Glomerular endothelial cell (primary cell): ENCODE measurements around the gene LTB. TPM values are rescaled to one million over a fixed set of nuclear protein-coding genes. Genes with fewer than 3 reads are reported as not detected.
"Not testable (repeated sequence)": the region's sequence is repeated elsewhere in the genome, so short reads cannot be mapped to it uniquely, and the experiment has no call there.

Source experiments
- DNase-seq: peaks from one replicate; pipeline ENCODE4 v3.0.0-alpha.2; 2011; ENCODE audit warnings: low read depth, low spot score; ENCODE audit errors: extremely low read depth
- total RNA-seq: library from RNA; depleted of rRNA; stranded (reverse); fragments of >200 nt; gene quantifications from 2 replicates; pipeline ENCODE4 v1.2.3, GENCODE V29; 2015

Gene LTB
- total RNA-seq, 1 donor from 2014 or later = 41.8 TPM

GRCh38 chr6:31556307-31556706, 25.9 kb downstream of the LTB start:
- no peak for DNase-seq

DNA sequence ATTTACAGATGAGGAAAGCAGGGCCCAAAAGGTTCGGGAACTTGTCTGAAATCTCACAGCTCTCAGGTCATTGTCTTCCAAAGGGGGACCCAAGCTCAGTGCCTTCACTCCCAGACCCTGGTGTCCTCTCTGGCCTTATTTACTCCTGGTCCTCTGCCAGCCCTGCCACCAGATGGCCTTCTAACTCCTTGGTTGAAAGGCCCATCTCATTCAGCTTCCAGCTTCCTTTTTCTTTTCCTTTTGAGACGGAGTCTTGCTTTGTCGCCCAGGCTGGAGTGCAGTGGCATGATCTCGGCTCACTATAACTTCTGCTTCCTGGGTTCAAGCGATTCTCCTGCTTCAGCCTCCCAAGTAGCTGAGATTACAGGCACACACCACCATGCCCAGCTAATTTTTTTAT, 30.9 kb downstream of the LTB start:
- DNase-seq = not testable (repeated sequence)

- DNase-seq = no peak
These were observed 33.7 kb downstream of the LTB start for GRCh38 chr6:31548544-31548873.

DNA sequence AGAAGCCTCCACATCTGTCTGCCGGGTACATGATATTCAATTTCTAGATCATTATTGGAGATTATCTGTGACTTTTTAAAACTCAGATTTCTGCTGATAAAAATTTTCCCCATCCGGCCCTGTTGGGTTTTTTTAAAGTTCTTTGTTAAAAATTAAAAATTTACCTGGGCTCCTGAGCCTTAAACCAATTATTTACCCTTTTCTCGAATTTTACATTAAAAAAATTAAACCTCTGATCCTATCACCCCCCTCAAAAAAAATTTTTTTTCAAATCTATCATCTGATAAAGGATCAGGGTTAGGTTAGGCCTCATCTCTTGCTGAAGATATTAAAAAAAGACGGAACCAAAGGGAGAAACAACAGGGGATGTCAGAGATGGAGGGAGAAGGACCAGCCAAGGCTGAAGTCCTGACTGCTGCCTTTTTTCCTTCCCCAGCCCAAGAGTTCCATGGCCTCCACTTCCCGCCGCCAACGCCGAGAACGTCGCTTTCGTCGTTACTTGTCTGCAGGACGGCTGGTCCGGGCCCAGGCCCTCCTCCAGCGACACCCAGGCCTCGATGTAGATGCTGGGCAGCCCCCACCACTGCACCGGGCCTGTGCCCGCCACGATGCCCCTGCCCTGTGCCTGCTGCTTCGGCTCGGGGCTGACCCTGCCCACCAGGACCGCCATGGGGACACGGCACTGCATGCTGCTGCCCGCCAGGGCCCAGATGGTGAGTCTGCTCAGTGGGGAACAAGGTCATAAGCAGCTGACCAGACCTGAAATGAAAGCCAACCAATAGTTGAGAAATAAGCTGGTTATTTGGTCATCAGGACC, 34.3 kb downstream of the LTB start:
- DNase-seq = no peak

- DNase-seq = peak; percentile 89
These were observed 35.1 kb downstream of the LTB start, which contains the start of gene NFKBIL1 for GRCh38 chr6:31546958-31547726. Gene NFKBIL1, plus strand, starts transcription at chr6:31547608. Its CDS starts 87 bp downstream, at chr6:31547695.

DNA sequence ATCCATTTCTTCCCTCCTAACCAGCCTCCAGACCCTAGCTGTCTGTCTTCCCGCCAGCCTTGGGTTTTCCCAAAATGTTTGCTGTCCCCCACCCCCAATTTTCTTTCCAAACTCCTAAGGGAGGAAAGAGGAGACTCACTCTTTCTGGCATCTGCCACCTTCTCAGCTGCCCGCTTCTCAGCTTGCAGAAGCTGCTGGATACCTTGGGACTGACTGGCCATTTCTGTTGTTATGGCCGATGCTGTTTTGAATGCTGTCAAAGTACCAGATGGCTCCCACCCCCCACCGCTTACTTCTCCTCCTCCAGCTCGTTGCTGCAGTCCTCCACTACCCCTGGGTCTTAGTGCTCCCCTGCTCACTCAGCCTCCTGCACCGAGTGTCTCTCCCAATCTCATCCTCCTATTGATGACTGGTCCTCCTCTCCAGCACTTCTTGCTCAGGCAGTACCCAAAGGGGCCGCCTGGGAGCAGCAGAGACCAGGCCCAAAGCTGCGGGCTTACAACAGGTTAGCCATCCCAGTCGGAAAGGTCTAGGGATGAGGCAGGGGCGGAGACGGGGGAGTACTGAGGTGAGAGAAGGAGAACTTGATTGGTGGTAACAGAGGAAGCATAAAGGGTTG, 35.8 kb downstream of the LTB start, which contains the start of gene ATP6V1G2:
ATP6V1G2 (minus strand) TSS at position 270 of the 619 bp plus-strand sequence; CDS start at position 221, 49 bp downstream.
- peak; percentile 63 for DNase-seq

GRCh38 chr6:31545291-31545690, 36.9 kb downstream of the LTB start:
- no peak for DNase-seq

GRCh38 chr6:31544676-31545075, 37.5 kb downstream of the LTB start:
- no peak for DNase-seq

- no peak for DNase-seq
These were observed 38.6 kb downstream of the LTB start for GRCh38 chr6:31543639-31544038.

DNA sequence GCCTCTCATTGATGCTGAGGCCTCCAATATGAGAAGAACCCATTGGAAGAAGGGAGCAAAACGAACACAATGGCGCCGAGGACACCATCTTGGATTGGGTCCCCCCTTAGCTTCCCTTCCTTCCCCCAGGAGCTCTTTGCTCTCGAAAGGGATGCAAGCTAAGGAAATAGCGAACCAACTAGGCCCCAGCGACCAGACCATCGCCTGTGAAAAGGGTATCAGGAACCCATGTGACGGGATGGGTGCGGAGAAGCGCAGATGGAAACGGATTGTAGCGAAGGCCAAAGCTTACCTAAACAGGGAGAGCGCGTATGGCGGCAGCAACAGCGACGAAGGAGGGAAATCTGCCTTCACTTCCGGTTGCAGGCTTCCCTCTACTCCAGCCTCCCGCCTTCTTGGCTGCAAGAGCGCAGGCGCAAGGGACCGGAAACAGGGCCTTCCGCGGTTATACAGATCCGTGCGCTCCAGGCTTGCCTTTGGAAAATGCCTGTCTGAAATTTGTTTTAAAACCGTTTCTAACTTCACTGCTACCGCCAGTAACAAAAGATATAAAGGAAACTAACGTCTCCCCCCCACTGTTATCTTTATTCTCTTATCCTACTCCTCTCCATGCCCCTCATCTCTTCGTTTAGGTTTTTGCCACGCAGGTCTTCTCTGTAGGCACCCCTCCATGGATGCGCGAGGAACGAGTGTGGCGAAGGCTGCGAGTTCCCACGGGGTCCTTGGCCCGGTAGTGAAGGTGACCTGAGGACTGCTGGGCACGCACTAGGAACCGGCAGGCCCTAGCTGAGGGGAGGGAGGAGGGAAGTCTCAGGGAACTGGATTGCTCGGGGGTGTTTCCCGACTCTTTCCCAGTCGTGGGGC, 40.3 kb downstream of the LTB start, which contains the start of gene DDX39B:
DDX39B (minus strand) TSS at position 346 of the 864 bp plus-strand sequence. CDS start 1,471 bp downstream, outside the sequence.
- peak; percentile 92 for DNase-seq

DNA sequence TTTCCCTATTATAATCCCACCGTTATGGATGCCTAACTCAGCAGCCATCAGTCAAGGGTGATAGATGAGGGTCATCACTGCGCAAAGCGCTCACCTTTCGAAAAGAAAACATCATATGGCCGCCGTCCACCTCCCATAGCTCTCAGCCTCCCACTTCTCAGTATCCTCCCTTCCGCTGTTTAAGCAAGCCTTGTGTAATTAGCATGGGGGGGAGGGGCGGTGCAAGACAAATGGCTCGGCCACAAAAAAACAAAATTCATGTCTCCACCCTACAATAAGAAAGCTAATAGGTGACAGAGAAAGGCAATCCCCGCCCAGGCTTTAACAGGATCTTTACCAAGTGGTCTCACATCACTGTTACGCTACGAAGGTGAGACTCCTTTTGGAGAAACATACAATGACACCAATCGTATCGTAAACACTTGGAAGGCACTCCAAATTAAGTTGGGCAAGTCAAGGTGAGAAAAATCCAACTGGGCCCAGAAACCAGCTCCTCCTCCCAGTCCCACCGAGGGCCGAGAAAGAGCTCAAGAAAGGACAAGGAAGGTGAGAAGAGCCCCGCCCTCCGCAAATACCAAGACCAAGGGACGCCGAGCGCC, 41.1 kb downstream of the LTB start:
- DNase-seq = no peak

DNA sequence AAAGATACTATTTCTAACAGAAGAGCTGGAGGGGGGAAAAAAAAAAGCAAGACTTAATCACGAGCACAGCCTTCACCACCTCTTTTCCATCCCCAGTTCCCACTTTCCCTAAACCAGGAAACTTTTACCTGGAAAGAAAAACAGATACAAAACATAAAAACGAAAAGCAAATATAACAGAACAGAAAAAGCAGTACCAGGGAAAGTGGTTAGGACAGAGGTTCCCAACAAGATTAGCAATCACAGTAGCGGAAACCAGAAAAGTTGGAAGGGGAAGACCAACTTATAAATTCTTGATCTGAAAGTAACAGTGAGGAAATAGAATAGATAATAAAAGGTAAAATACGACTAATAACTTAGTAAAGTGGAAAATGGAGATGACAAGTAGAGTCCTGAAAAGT, 41.6 kb downstream of the LTB start:
- DNase-seq = no peak

- DNase-seq = no peak
These were observed 43.3 kb downstream of the LTB start for GRCh38 chr6:31538805-31539400.

- no peak for DNase-seq
These were observed 46.5 kb downstream of the LTB start for GRCh38 chr6:31535538-31536324.

- DNase-seq = no peak
These were observed 47.6 kb downstream of the LTB start for GRCh38 chr6:31534521-31535040.

DNA sequence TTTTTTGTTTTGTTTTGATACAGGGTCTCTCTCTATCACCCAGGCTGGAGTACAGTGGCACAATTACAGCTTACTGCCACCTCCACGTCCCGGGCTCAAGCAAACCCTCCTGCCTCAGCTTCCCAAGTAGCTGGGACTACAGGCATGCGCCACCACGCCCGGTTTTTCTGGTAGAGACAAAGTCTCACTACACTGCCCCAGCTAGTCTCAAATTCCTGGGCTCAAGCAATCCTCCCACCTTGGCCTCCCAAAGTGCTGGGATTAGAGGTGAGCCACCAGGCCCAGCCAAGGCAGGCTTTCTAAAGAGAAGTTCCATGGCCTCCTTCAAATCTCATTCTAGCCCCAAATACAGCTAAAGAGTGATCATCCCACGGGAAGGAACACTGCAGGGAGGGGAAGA, 48.2 kb downstream of the LTB start:
- no peak for DNase-seq

DNA sequence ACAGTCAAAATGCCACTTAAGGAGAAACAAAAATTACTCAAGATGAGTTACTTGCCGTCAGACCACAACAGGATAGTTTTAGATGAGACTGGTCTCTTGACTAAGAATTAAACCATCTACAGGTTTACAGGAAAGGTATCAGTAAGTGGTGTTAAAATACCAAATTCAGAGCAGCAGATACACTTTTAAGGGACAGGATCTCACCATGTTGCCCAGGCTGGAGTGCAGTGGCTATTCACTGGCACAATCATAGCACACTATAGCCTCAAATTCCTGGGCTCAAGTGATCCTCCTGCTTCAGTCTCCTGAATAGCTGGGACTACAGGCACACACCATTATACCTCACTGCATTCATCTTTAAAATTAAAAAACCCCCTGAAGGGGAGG, 48.8 kb downstream of the LTB start:
- no peak for DNase-seq

- no peak for DNase-seq
These were observed 49.4 kb downstream of the LTB start for GRCh38 chr6:31532644-31533454.
